NCI-H1694 (cell line): ENCODE results near the gene RWDD2A.

ENCODE experiments used
- DNase-seq: peaks from one replicate; lab custom pipeline; 2025; lab: John Stamatoyannopoulos, UW

The RWDD2A gene

DNA sequence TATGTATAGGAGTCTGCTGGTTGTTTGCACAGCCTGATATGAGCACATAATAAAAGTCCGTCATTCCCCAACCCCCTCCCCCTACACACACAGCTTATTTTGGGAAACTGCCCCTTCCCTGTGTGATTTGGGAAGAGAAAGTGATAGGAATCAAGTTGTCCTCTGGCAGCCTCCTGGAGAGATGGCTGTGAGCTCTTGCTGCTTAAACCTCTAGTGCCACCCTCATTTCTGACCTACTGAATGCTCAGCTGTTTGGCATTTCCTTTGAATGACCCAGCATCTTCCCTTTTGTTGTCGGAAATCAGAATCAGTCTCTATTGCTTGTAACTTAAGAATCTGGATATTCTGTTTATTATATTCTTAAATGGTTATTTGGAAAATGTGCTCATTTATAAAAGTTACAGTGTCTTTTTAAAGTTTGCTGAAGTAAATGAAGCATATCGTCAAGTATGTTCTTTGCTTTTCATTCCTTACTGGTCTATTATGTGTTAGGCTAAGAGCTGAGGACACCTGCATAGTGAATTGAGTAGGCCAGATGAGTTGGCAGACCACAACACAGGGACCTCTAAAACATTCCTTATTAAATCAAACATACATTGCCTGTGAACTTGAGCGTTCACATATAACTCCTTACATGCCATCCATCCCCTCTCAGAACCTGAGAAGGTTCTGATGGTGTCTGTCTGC is 5.5 kb downstream of the RWDD2A start:
- no peak for DNase-seq

DNA sequence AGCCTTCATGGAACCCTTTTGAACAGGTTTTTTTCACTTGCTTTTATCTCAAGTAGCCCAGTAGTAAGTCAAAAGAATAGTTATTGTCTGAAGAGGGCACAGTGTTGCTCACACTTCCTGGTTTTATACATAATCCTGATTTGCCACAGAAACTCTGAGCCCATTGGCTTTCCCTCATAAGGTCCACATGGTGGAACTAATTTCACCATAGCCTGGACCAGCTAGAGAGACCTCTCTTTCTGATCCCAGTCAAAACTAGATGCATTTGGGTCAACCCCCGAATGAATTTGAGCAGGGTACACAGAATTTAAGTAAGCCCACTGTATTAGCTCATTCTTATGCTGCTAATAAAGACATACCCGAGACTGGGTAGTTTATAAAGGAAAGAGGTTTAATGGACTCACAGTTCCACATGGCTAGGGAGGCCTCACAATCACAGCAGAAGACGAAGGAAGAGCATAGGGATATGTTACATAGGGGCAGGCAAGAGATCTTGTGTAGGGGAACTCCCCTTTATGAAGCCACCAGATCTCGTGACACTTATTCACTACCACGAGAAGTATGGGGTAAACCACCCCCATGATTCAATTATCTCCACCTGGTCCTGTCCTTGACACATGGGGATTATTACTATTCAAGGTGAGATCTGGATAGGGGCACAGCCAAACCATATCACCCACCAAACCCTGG is 6.2 kb downstream of the RWDD2A start:
- DNase-seq, result no peak

- DNase-seq, result no peak
Observed at GRCh38 chr6:83199863-83200225, 6.7 kb downstream of the RWDD2A start.

- DNase-seq, result no peak
Observed at GRCh38 chr6:83202031-83202430, 8.9 kb downstream of the RWDD2A start.

DNA sequence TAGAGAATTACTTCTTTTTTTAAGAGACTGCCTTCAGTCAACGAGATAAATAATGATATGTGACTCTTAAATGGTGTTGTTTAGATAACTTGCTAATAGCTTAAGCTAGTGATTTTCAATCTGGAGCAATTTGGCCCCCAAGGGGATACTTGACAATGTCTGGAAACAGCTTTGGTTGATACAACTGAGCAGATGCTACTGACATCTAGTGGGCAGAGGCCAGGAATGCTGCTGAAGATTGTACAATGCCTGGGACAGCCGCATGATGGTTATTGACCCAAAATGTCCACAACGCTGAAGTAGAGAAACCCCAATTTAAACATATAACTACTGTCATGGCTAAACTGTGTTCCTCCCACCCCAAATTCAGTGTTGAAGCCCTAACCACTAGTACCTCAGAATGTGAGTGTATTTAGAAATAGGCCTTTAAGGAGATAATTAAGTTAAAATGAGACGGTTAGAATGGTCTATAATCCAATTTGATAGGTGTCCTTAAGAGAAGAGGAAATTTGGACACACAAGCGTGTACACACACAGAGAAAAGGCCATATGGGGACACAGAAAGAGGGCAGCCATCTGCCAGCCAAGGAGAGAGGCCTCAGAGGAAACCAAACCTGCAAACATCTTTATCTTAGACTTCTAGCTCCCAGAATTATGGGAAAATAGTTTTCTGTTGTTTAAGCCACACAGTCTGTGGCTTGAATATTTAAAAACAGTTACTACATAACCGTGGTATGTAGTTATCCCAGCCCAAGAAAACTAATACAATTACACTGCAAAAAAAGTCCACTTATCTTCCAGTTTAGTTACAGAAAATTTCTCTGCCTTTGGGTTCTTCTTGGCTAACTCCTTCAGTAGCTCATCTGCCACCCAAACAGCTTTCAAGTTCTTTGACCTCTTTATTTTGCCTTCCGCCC is 22.2 kb downstream of the RWDD2A start:
- peak; percentile 70 for DNase-seq

- DNase-seq, result no peak
Observed at GRCh38 chr6:83216806-83217205, 23.6 kb downstream of the RWDD2A start.

- no peak for DNase-seq
Observed at GRCh38 chr6:83218646-83219045, 25.5 kb downstream of the RWDD2A start.

GRCh38 chr6:83220121-83220520 is 27.0 kb downstream of the RWDD2A start:
- no peak for DNase-seq

- DNase-seq, result no peak
Observed at GRCh38 chr6:83221276-83221675, 28.1 kb downstream of the RWDD2A start.

GRCh38 chr6:83221889-83222479 is 28.8 kb downstream of the RWDD2A start:
- peak; percentile 21 for DNase-seq

DNA sequence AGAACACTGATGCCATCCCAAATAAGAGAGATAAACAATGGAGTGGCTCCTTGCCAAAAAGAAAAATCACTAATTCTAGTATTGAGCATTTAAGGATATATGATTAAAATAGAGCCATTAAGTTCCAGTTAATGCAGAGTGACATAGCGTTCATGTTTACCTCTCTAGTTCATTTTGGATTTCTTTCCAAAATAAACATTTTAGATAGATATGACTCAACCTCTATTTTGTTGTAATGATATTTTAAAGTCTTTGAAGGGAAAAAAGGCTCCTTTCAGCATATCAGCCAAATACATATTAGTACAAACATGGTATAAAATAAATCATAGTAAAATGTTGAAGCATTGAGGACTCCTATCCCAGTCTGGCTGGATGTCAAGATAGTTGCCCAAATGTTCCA is 33.4 kb downstream of the RWDD2A start:
- DNase-seq, result no peak

- no peak for DNase-seq
Observed at GRCh38 chr6:83231146-83231545, 38.0 kb downstream of the RWDD2A start.

- DNase-seq, result no peak
Observed at GRCh38 chr6:83247471-83247870, 54.3 kb downstream of the RWDD2A start.
